GM18858 (cell line): Measurements from ENCODE around the gene ACTRT2.

ENCODE experiments used
- ATAC-seq: cut with Tn5 transposase; IDR thresholded peaks from one replicate; pipeline ENCODE4 v1.9.1; 2021; ENCODE audit not compliant: unreplicated experiment

Gene ACTRT2

DNA sequence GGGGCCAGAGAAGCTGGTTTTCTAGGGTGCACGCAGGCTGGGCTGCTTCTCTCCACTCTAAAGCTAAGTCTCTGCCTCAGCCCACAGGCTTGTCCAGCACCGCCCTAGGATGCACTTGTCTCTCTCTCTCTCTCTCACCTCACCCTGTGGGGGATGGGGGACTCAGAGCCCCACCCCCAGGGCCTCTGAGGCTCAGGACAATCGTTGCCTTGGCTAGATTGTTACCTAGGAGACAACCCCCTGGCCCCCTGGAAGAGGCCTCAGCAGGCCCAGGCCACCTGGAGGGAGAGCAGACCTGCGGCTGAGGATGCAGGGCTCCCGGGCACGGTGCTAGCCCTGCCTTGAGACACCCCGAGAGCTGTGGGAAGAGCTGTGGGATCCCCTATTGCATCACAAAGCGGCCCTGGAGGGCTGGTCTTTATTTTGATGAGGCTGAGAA is at the start of gene ACTRT2:
Gene ACTRT2 (plus strand): TSS at position 235 of the 439 bp plus-strand sequence. CDS start 220 bp downstream, outside the sequence.
- ATAC-seq, result no peak

DNA sequence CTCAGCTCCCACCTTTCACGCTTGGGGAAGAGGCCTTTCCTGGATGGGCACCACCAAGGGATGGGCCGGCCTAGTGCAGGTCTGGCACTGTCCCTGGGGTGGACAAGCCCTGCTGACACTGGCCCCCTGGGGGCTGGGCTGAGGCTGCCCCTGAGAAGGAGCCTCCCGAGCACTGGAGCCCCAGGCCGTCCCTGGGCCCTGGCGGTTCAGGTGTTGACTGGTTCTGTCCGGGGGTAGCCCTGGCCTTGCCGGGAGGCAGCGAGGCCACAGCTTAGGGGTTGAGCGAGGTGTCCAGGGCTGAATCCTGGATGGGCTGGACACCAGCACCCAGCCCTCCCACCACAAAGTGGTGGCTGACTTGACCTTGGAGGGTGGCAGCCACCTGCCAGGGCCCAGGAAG is 49.7 kb upstream of the ACTRT2 start:
- no peak for ATAC-seq

DNA sequence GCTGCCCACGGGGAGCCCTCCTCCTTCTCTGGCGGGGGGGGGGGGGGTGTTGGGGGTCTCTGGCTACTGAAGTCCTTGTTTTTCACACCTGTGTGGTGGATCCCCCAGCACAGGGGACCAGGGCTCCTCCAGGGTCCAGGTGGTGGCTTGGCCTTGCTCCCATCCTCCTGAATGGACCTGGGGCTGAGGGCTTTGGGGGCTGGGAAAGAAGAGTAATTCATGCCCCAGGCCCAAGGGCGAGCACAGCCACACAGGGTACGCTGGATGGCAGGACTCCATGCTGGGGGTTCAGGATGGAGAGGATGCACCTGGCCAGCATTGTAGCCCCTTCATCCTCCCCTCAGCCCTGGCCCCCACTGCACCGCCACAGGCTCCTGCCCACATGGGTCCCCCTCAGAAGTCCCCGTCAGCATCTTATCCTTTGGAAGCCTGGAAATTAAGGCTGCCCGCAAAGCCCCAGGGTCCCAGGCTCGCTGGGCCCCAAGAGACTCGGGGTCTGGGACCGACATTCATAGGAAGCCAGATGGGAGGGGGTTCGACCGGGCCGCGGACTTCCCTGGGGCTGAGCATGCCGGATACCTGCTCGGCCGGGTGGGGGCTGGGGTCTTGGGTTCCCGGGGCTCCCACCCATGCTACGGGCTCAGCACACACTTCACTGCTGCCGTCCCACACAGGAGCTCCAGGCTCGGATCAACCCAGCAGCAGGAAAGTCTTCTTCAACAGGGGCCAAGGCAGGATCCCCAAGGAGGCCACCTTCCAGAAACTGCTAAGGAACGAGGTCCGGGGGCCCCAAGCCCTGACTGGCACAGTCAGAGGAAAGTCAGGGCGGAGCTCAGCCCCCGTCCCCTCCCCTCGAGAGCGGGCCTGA is 49.0 kb upstream of the ACTRT2 start:
- ATAC-seq, result no peak

DNA sequence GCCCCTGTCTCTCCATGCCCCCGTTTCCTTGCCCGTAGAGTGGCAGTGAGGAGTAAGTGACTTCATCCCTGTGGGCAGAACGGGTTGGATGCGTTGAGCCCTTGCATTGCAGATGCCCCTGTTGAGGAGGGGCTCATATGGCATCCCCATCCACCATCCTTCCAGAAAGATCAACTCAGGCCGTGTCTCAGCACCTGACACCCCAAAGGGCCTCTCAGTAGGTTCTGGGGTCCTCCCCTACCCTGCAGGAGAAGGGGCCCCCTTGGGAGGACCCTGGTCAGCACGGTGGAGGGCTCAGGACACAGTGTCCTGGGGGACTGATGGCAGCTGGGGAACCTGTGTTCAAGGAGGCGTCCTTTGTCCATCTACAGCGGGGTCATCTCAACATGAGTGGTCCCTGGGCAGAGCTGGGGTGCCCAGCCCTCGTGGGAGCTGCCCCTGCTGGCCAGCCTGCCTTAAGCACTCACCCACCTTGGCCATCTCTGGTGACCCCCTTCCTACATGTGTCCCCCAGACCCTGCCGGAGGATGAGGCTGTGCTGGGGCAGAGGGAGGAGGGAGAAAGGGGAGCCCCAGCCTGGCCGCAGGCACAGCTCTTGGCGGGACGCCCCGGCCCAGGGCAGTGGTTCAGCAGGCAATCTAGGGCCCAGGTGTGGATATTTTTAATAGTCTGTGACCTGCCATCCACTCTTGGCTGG is 48.2 kb upstream of the ACTRT2 start:
- no peak for ATAC-seq

DNA sequence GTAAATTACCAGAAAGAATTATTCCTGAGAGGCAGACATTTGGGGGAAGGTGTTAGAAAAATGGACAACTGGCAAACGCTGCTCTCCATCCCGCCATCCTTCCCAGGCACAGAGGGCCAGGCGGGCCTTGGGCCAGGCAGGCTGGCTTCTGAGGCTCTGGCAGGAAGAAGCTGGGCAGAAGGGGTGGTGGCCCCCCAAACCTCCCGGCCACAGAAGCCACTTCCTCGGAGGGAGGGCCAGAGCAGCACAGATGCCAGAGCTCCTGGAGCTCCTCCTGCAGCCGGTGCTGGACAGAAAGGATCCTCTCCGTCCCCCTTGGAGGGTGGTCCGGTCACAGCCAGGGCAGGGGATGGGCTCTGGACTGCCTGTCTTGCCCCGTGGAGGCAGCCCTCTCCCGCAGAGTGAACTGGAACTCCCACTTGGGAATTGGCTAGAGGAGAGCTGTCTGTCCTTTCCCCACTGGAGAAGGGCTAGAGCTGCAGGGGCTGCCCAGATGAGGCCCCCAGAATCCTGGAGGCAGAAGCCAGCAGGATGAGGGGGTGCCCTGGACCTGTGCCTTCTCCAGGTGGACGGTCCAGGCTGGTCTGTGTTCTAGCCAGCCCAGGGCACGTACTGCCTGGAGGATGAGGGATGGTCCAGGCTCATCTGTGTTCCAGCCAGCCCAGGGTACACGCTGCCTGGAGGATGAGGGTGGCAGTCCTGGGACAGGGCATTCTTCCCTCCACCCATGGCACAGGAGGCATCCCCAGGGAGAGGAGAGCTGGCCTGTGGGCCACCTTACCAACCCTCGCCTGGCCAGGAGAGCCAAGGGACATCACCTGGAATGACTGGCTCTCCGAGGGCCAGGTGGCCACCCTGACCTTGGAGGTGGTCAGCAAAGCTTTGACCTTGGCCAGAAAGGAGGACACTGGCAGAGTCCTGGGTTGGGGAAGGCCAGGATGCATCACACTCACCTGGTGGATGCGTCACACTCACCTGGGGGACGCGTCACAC is 47.4 kb upstream of the ACTRT2 start:
- no peak for ATAC-seq

DNA sequence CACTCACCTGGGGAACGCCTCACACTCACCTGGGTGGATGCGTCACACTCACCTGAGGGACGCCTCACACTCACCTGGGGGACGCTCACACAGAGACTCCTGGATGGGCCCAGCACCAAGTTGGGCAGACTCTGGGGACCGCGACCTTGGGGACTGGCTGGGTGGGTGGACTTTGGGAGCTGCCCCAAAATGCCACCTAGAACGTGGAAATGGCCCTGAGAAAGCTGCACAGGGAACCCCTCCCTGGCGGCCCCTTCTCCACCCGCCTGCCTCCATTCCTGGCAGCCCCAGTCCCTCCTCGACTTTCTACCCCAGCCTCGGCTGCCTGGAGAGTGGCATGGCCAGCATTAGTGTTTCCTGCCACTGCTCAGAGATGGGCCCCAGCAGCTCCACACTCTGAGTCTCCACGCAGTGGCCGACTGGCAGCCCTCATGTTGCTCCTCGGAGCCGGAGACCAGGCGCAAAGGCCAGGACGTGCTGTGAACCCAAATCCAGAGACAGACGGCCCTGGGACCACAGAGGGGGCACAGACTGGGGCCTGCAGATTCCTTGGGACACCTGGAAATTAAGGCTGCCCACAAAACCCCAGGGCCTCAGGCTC is 46.5 kb upstream of the ACTRT2 start:
- no peak for ATAC-seq

DNA sequence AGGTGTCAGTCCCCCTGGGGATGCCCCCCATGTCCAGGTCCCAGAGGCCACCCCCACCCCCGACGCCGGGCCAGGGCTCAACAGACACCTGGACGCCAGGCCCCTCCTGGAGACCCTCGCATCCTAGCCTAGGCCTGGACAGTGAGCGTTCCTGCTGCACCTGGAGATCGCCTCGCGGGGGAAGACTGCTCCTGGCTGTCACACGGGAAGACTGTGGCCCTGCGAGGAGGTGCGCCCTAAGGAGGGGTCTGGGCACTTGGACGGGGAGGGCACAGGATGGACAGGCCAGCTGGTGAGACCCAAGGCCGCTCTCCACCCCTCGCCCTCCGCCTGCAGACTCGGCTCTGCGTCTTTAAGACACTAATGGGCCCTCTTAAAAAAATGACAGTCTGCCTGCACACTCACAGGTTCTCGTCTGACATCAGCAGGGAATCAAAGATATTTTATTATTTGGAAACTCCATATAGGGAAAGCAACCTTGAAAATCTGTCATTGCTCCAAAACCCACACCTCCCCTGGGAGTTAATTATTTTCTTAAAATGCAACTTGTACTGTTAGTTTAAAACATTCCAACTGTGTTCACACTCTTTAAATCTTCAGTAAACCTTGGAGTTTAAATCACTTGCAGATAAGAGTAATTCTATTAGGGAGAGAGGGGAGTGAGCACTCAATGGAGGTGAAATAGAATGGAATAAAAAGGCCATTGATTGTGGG is 45.6 kb upstream of the ACTRT2 start:
- ATAC-seq, result no peak

DNA sequence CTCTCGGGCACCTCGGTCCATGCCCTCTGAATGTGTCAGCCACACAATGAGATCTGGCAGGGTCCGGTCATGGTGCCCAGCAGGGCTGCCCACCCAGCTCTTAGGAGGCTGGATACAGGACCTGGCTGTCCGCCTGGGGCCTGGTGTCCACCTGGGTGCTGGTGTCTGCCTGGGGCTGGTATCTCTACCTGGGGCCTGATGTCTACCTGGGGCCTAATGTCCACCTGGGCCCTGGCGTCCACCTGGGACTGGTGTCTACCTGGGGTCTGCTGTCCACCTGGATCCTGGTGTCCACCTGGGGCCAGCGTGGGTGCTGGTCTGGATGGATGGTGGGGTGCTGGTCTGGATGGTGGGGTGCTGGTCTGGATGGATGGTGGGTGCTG is 45.1 kb upstream of the ACTRT2 start:
- no peak for ATAC-seq

DNA sequence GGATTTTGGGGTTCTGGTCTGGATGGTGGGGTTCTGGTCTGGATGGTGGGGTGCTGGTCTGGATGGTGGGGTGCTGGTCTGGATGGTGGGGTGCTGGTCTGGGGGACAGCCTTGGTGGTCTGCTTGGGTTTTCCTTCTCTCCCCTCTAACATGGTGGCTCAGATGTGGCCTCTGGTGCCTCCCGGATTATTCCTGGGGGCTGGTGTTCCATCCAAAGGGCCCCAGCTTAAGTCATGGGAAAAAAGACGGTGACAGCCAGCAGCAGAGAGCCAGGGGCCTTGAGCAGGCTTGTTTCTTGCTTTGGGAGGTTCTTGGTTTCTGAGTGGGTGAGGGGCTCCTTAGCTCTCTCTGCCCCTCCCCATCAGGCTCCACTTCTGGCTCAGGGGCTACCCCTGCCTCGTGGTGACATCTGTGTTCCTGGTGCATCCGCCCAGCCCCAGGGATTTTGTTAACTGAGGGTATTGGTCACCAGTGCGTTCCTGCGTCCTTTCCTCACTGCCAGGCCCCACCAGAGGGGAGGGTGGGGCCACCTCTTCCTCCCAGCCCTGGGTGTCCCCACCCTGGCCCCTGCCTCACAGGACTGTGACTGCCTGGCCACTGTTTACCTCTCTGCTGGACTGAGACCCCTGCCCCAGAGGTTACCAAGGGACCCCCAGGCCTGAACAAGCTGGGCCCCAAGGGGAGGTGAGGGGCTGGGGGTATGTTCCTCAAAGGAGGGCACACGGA is 43.2 kb upstream of the ACTRT2 start:
- no peak for ATAC-seq

DNA sequence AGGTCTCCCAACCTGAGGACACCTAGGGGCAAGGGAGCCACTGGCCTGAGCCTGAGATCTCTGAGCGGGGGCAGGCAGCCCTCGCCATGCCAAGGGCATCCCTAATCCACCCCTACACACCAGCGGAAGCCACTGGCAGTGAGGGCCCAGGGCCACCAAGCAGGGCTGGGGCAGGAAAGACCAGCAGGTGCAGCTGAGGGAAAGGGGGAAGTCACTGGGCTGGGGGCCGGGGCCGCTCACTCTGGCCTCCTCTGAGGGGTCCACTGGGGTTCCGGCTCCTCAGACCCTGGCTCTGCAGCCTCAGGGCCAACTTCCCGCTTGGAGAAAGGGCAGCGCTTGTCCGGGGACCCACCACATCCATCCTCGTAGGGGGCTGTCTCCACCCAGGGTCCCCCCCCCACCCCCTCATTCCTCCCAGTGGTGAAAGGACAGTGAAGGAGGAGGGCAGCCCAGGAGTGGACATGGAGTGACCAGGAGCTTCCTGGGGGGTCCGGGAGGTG is 42.5 kb upstream of the ACTRT2 start:
- no peak for ATAC-seq

DNA sequence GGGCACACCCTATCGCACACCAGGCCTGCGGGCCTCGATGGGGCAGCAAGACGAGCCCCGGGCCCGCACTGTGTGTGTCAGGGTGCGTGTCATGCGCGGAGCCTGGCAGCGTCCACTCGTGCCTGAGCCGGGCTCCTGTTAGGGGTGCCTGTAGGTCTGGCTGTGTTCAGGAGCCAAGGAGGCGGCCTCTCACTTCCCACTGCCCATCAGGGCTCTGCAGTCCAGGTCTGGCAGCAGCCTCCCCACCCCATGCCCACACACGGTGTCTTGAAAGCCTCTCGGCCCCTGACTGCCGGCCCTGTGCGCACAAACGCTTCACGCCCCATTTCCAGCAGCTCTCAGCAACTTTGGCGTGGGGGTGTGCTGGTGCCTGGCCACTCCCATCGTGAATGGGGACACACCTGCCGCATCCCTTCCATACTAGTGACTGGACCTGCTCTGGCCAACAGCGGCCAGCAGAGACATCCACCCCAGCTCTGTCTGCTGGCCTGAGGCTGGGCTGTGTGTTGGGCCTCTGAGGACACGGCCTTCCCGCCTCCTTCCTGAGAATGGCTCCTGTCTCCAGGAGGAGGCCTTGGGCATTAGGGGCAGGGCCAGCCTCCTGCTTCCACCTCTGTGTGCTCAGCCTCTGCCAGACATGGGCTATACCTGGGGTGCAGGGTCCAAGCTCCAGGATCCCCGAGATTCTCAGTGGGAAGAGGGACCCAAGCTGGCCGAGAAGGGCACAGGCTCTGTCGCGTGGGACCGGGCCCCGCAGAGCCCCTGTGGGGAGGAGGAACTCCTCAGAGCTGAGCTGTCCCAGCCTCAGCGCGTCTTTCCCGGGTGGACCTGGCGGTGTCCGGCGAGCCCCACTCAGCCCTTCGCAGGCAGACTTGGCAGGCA is 41.8 kb upstream of the ACTRT2 start:
- ATAC-seq, result no peak

DNA sequence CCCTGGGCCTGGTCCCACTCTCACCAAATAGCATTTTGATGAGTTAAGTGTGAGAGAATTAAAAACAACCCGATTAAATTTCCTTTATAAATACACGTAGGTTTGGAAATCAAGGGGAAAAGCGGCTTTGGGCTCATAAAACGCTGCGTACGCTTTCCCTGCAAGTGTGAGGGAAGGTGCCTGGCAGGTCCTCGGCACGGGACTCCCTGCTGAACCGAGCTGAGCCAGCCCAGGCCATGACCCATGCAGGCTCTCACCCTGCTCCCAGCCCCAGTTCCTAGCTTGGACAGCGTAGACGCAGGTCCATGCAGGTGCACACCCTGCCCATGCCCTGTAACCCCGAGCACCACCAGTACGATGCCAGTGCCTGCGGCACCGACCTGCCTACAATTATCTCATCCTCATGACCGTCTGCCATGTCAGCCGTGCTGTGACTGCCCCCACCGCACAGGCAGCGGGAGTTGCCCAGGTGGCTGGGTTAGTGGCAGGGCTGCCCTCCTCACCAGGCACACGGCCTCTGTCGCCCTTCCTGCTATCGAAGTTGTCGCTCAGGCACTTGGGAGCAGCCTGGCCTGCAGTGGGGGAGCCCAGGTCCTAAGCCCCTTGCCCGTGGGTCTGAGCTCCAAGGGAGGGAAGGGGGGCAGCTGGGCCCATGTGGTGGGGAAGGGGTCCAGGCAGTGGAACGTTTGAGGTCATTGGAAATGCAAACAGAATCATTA is 41.0 kb upstream of the ACTRT2 start:
- ATAC-seq, result no peak

DNA sequence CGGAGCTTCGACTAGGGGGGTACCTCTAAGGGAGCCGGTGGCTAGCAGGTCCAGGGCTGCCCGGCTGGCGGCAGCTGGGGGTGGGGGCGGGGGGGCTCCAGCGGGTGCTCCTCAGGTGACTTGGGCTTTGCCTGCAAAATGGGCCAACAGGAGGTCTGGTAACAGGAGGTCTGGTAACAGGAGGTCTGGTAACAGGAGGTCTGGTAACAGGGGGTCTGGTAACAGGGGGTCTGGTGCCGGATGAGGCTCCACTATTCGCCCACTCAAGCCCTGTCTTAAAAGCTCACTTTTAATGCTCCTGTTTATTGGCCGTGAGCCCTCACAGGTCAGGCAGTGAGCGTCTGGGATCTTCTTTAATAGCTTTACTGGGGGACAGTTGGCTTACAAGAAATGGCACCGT is 40.4 kb upstream of the ACTRT2 start:
- no peak for ATAC-seq

DNA sequence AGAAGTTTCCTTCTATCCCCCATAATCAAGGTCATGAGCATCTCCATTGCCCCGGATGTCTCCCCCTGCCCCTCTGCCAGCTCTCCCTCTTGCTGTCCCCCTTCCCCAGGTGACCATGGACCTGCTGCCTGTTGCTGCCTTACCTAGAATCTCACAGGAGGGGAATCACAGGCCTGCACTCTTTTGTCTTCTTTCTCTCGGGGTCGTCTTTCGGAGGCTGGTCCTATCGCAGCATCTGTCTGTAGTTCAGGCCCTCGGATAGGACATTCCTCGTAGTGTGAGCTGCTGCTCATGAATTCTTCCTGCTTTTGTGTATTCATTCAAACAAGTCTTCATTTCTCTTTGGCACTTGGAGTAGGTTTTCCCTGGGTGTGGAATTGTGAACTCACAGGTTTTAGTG is 39.9 kb upstream of the ACTRT2 start:
- ATAC-seq, result no peak

DNA sequence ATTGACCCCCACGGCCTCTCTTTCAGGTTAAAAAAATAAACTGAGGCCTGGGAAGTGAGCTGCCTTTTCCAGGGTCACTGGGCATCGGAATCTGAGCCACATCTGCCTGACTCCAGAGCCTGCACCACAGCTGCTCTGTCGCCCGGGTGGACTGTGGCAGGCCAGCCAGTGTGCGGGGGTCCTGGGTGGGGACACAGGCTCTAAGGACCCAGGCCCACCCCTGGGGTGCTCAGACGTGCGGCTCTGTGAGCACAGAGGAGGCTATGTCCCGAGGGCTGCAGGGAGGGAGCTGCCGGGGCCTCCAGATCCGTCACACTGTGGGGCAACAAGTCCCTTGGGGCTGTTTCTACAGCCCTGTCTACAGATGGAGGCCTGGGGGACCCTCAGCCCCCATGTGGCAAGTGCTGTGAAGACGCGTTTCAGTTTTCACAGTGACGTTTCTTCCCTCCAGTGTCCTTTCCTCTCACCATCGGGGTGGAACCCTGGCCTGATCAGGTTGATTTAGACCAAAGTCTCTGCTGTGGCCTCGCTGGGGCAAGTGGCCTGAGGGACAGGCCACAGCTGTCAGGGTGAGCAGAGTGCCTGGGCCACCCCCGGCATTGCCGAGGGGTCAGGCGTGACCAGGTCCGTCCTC is 39.2 kb upstream of the ACTRT2 start:
- no peak for ATAC-seq

DNA sequence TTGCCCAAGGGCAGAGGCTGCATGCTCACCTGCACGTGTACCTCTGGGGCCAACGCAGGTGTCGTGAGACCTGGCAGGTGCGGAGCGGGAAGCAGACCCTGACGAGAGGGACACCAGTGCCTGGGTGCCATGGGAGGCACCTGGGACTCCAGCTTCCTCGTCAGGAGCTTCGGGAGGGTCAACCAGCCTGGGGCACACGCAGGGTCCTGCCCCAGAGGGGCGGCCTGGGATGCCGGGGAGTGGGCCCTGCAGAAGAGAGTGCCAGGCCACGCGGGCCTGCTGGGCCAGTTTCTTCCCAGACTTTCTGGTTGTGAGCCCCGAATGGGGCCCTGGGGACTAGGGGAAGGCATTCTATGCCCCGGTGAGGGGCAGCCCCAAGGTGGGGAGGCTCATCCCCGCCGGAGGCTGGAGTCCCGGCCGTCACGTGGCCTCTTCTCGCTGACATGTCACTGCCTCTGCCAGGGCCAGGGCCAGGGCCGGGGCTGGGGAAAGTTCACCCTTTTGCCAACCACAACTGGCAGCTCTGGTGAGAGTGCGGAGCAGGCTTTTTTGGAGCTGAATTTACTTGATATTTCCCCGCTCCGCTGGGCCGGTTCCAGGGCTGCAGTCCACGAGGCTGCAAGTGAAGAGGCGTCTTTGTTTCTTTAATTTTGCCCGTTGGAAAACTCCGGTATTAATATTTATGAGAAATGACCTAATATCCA is 38.5 kb upstream of the ACTRT2 start:
- no peak for ATAC-seq

DNA sequence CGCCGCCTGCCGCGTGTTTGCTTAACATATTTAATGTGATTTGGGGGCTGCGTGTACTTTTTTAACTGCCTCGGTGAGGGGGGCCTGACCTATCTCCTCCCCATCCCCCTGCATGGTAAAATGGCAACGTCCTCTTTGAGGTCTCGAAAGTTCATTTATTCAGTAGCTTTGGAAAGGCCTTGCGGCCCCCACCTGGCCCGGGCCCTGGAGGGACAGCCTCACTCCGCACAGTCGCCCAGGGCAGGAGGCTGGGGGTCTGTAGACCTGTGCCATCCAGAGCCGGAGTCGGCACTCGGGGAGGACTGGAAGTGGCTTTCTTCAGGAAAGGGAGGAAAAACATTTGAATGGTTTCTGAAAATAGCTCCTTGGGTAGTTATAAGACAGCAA is 38.0 kb upstream of the ACTRT2 start:
- no peak for ATAC-seq
